HepG2 (cell line): ENCODE data around the gene PRCD. TPM values are rescaled to one million over a fixed set of nuclear protein-coding genes. Genes with fewer than 3 reads are reported as not detected.

ENCODE experiments used
- CBFB ChIP-seq: sonication (generic); formaldehyde crosslinking; IDR thresholded peaks from 2 replicates; pipeline ENCODE4 v1.4.0; 2020; ENCODE audit warnings: missing genetic modification reagents
- DMAP1 ChIP-seq: IDR thresholded peaks from 2 replicates; pipeline ENCODE4 v1.6.1; 2016
- HMG20A ChIP-seq: IDR thresholded peaks from 2 replicates; pipeline ENCODE4 v1.6.1; 2016; ENCODE audit warnings: borderline replicate concordance
- KDM5A ChIP-seq: fragments of 200-600 bp; sonication (generic); IDR thresholded peaks from 2 replicates; pipeline ENCODE4 v1.7.0; 2018; ENCODE audit warnings: antibody characterized with exemption, mild to moderate bottlenecking, low read length, borderline replicate concordance
- PTBP1 ChIP-seq: fragments of 200-400 bp; formaldehyde crosslinking; IDR thresholded peaks from 2 replicates; pipeline ENCODE4 v1.6.1; 2018; ENCODE audit warnings: low read length, low read depth; ENCODE audit not compliant: poor library complexity, severe bottlenecking
- SAFB2 ChIP-seq: sonication (generic); formaldehyde crosslinking; IDR thresholded peaks from 2 replicates; pipeline ENCODE4 v1.5.1; 2020; ENCODE audit warnings: missing genetic modification reagents, low read depth, mild to moderate bottlenecking, borderline replicate concordance
- SMC3 ChIP-seq: IDR thresholded peaks from 2 replicates; pipeline ENCODE4 v1.6.1; 2011; ENCODE audit warnings: low read length, improper control_type of control experiment
- THAP11 ChIP-seq: IDR thresholded peaks from 2 replicates; pipeline ENCODE4 v1.6.1; 2016; ENCODE audit warnings: missing biosample characterization, missing genetic modification reagents
- ZKSCAN1 ChIP-seq: fragments of 150-350 bp; IDR thresholded peaks from 2 replicates; pipeline ENCODE4 v1.6.1; 2014; ENCODE audit warnings: low read length
- ZMYM2 ChIP-seq: sonication (generic); formaldehyde crosslinking; IDR thresholded peaks from 2 replicates; pipeline ENCODE4 v1.8.0; 2022; ENCODE audit warnings: mild to moderate bottlenecking, missing genetic modification reagents
- ZNF382 ChIP-seq: sonication (generic); formaldehyde crosslinking; IDR thresholded peaks from 2 replicates; pipeline ENCODE4 v1.5.0; 2020; ENCODE audit warnings: missing genetic modification reagents, mild to moderate bottlenecking, borderline replicate concordance
- polyA plus RNA-seq, 8 experiments: library from polyadenylated mRNA; depleted of rRNA in 3 of 8; stranded (reverse) in 7 of 8; unstranded in 1 of 8; fragments of >200 nt; fragmentation: Illumina TruSeq in 4 of 8; extraction: Trizol in 4 of 8; gene quantifications; 2 replicates each; pipeline versions ENCODE4 v1.2.1 to v1.2.3, GENCODE V29; 2011 to 2016; ENCODE audit warnings: low read depth in 4 of 8, missing spikeins in 1 of 8, mixed read lengths in 1 of 8; ENCODE audit not compliant: insufficient read depth in 1 of 8
- total RNA-seq, 5 experiments: library from RNA; depleted of rRNA; stranded (reverse); fragments of >200 nt; fragmentation: Illumina TruSeq; extraction: Trizol; gene quantifications; 2 replicates each; pipeline ENCODE4 v1.2.3, GENCODE V29; 2016; ENCODE audit warnings: low read depth in 1 of 5
- TF ChIP-seq, protein P1 (sequence below): sonication (generic); formaldehyde crosslinking; IDR thresholded peaks from 2 replicates; pipeline ENCODE4 v1.5.0; 2020; ENCODE audit warnings: mild to moderate bottlenecking, missing genetic modification reagents, moderate library complexity
- TF ChIP-seq, protein P2 (sequence below): IDR thresholded peaks from 2 replicates; pipeline ENCODE4 v1.4.0; 2020; ENCODE audit warnings: mild to moderate bottlenecking, missing genetic modification reagents
- TF ChIP-seq, protein P3 (sequence below): sonication (generic); formaldehyde crosslinking; IDR thresholded peaks from 2 replicates; pipeline ENCODE4 v1.8.1; 2022; ENCODE audit warnings: low read depth, mild to moderate bottlenecking, missing genetic modification reagents
- TF ChIP-seq, protein P4 (sequence below): sonication (generic); formaldehyde crosslinking; IDR thresholded peaks from 2 replicates; pipeline ENCODE4 v1.4.0; 2020; ENCODE audit warnings: missing genetic modification reagents, borderline replicate concordance
- TF ChIP-seq, protein P5 (sequence below): sonication (generic); formaldehyde crosslinking; IDR thresholded peaks from 2 replicates; pipeline ENCODE4 v1.9.0; 2021; ENCODE audit warnings: missing genetic modification reagents, borderline replicate concordance

Gene PRCD
- total and polyA plus RNA-seq, 2 of the 13 experiments (the other 11 are each of a cell fraction or from before 2014, with no cell fraction given), result 0.51 TPM; not detected in 1

DNA sequence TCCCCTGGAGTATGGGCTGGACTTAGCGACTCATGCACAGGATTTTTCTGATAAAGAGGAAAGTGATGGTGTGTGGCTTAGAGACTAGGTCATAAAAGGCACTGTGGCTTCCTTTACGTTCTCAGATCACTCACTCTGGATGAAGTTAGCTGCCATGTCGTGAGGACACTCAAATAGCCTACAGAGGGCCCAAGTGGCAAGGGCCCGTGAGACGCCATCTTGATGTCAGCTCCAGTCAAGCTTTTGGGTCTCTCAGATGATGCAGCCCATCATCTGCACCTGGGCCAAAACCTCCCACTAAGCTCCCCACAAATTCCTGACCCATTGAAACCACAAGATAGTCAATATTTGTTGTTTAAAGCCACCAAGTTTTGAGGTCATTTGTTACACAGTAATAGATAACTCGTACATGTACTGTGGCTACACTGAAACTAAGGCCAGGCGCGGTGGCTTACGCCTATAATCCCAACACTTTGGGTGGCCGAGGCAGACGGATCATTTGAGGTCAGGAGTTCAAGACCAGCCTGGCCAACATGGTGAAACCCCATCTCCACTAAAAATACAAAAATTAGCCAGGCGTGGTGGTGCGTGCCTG lies 31.1 kb downstream of the PRCD start (continued):
- TF ChIP-seq, protein P1, sequence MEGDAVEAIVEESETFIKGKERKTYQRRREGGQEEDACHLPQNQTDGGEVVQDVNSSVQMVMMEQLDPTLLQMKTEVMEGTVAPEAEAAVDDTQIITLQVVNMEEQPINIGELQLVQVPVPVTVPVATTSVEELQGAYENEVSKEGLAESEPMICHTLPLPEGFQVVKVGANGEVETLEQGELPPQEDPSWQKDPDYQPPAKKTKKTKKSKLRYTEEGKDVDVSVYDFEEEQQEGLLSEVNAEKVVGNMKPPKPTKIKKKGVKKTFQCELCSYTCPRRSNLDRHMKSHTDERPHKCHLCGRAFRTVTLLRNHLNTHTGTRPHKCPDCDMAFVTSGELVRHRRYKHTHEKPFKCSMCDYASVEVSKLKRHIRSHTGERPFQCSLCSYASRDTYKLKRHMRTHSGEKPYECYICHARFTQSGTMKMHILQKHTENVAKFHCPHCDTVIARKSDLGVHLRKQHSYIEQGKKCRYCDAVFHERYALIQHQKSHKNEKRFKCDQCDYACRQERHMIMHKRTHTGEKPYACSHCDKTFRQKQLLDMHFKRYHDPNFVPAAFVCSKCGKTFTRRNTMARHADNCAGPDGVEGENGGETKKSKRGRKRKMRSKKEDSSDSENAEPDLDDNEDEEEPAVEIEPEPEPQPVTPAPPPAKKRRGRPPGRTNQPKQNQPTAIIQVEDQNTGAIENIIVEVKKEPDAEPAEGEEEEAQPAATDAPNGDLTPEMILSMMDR (CRISPR knock-in tag), result peak; percentile 31
- TF ChIP-seq THAP11 (CRISPR knock-in tag), result 0 out of 2 replicates have a peak, but pooled peaks have one; percentile 11
- TF ChIP-seq, protein P2, sequence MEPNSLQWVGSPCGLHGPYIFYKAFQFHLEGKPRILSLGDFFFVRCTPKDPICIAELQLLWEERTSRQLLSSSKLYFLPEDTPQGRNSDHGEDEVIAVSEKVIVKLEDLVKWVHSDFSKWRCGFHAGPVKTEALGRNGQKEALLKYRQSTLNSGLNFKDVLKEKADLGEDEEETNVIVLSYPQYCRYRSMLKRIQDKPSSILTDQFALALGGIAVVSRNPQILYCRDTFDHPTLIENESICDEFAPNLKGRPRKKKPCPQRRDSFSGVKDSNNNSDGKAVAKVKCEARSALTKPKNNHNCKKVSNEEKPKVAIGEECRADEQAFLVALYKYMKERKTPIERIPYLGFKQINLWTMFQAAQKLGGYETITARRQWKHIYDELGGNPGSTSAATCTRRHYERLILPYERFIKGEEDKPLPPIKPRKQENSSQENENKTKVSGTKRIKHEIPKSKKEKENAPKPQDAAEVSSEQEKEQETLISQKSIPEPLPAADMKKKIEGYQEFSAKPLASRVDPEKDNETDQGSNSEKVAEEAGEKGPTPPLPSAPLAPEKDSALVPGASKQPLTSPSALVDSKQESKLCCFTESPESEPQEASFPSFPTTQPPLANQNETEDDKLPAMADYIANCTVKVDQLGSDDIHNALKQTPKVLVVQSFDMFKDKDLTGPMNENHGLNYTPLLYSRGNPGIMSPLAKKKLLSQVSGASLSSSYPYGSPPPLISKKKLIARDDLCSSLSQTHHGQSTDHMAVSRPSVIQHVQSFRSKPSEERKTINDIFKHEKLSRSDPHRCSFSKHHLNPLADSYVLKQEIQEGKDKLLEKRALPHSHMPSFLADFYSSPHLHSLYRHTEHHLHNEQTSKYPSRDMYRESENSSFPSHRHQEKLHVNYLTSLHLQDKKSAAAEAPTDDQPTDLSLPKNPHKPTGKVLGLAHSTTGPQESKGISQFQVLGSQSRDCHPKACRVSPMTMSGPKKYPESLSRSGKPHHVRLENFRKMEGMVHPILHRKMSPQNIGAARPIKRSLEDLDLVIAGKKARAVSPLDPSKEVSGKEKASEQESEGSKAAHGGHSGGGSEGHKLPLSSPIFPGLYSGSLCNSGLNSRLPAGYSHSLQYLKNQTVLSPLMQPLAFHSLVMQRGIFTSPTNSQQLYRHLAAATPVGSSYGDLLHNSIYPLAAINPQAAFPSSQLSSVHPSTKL (CRISPR knock-in tag), result peak; percentile 11; the same call in 1 of the 2 replicates
- 0 out of 2 replicates have a peak, but pooled peaks have one; percentile 33 for TF ChIP-seq SAFB2 (CRISPR knock-in tag)
- TF ChIP-seq, protein P3, sequence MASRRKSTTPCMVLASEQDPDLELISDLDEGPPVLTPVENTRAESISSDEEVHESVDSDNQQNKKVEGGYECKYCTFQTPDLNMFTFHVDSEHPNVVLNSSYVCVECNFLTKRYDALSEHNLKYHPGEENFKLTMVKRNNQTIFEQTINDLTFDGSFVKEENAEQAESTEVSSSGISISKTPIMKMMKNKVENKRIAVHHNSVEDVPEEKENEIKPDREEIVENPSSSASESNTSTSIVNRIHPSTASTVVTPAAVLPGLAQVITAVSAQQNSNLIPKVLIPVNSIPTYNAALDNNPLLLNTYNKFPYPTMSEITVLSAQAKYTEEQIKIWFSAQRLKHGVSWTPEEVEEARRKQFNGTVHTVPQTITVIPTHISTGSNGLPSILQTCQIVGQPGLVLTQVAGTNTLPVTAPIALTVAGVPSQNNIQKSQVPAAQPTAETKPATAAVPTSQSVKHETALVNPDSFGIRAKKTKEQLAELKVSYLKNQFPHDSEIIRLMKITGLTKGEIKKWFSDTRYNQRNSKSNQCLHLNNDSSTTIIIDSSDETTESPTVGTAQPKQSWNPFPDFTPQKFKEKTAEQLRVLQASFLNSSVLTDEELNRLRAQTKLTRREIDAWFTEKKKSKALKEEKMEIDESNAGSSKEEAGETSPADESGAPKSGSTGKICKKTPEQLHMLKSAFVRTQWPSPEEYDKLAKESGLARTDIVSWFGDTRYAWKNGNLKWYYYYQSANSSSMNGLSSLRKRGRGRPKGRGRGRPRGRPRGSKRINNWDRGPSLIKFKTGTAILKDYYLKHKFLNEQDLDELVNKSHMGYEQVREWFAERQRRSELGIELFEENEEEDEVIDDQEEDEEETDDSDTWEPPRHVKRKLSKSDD (CRISPR knock-in tag), result 0 out of 2 replicates have a peak, but pooled peaks have one; percentile 40
- TF ChIP-seq PTBP1, result no peak
- TF ChIP-seq HMG20A (CRISPR knock-in tag), result peak; percentile 59; the same call in 1 of the 2 replicates
- TF ChIP-seq DMAP1 (CRISPR knock-in tag), result no peak
- TF ChIP-seq, protein P4, sequence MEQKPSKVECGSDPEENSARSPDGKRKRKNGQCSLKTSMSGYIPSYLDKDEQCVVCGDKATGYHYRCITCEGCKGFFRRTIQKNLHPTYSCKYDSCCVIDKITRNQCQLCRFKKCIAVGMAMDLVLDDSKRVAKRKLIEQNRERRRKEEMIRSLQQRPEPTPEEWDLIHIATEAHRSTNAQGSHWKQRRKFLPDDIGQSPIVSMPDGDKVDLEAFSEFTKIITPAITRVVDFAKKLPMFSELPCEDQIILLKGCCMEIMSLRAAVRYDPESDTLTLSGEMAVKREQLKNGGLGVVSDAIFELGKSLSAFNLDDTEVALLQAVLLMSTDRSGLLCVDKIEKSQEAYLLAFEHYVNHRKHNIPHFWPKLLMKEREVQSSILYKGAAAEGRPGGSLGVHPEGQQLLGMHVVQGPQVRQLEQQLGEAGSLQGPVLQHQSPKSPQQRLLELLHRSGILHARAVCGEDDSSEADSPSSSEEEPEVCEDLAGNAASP (CRISPR knock-in tag), result peak; percentile 29; the same call in 1 of the 2 replicates
- peak; percentile 52; the same call in 1 of the 2 replicates for TF ChIP-seq ZMYM2 (CRISPR knock-in tag)
- no peak for TF ChIP-seq KDM5A
- peak; percentile 92 for TF ChIP-seq CBFB (CRISPR knock-in tag)
- TF ChIP-seq SMC3, result peak; percentile 13; the same call in 1 of the 2 replicates
- peak; percentile 48; the same call in 1 of the 2 replicates for TF ChIP-seq ZKSCAN1
- no peak for TF ChIP-seq ZNF382 (CRISPR knock-in tag)
- TF ChIP-seq, protein P5, sequence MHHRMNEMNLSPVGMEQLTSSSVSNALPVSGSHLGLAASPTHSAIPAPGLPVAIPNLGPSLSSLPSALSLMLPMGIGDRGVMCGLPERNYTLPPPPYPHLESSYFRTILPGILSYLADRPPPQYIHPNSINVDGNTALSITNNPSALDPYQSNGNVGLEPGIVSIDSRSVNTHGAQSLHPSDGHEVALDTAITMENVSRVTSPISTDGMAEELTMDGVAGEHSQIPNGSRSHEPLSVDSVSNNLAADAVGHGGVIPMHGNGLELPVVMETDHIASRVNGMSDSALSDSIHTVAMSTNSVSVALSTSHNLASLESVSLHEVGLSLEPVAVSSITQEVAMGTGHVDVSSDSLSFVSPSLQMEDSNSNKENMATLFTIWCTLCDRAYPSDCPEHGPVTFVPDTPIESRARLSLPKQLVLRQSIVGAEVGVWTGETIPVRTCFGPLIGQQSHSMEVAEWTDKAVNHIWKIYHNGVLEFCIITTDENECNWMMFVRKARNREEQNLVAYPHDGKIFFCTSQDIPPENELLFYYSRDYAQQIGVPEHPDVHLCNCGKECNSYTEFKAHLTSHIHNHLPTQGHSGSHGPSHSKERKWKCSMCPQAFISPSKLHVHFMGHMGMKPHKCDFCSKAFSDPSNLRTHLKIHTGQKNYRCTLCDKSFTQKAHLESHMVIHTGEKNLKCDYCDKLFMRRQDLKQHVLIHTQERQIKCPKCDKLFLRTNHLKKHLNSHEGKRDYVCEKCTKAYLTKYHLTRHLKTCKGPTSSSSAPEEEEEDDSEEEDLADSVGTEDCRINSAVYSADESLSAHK (CRISPR knock-in tag), result no peak
